Type B pancreatic cell (in vitro differentiated cells): ENCODE results near the gene SKIC8. TPM values are rescaled to one million over a fixed set of nuclear protein-coding genes. Genes with fewer than 3 reads are reported as not detected.

Source experiments
- DNase-seq: peaks from one replicate; pipeline ENCODE4 v3.0.0; 2021; ENCODE audit warnings: mixed read lengths; ENCODE audit not compliant: unreplicated experiment; ENCODE audit errors: extremely low spot score
- H3K27ac Mint-ChIP-seq: 2 replicates; pipeline ENCODE4 v1.8.0; 2021; ENCODE audit warnings: mild to moderate bottlenecking, mixed read lengths
- H3K27me3 Mint-ChIP-seq: 2 replicates; pipeline ENCODE4 v1.8.0; 2021; ENCODE audit warnings: mixed read lengths
- H3K36me3 Mint-ChIP-seq: 2 replicates; pipeline ENCODE4 v1.8.0; 2021; ENCODE audit warnings: mixed read lengths
- H3K4me1 Mint-ChIP-seq: one replicate; pipeline ENCODE4 v1.8.0; 2021; ENCODE audit warnings: mixed read lengths; ENCODE audit not compliant: unreplicated experiment
- H3K4me3 Mint-ChIP-seq: 2 replicates; pipeline ENCODE4 v1.8.0; 2021; ENCODE audit warnings: mild to moderate bottlenecking, mixed read lengths
- H3K9me3 Mint-ChIP-seq: 2 replicates; pipeline ENCODE4 v1.8.0; 2021; ENCODE audit warnings: mixed read lengths
- CTCF ChIP-seq: fragments of 200-600 bp; sonication (generic); conservative IDR thresholded peaks from 2 replicates; pipeline ENCODE4 v1.5.0; 2021; ENCODE audit warnings: antibody characterized with exemption, mild to moderate bottlenecking
- total RNA-seq: library from RNA; stranded (reverse); gene quantifications from 2 replicates; pipeline ENCODE4 v1.2.1, GENCODE V29; 2021; ENCODE audit warnings: low replicate concordance

Gene SKIC8
- total RNA-seq, 1 donor from 2014 or later: 54.4 TPM

GRCh38 chr15:78260489-78260888 lies 38.9 kb downstream of the SKIC8 start:
- Mint-ChIP-seq H3K4me3 (no peak overlapping the region), H3K9me3 (no peaks in the 10 kb centered on the region), H3K27me3 (no peaks in the 10 kb centered on the region), H3K4me1 (peaks cover 4% of the 10 kb centered on the region), H3K36me3 (no peaks in the 10 kb centered on the region), H3K27ac (no peak overlapping the region)
- DNase-seq: no peak
- TF ChIP-seq CTCF: no peak

- Mint-ChIP-seq H3K27ac (no peak overlapping the region), H3K36me3 (no peaks in the 10 kb centered on the region), H3K4me3 (no peak overlapping the region), H3K27me3 (no peaks in the 10 kb centered on the region), H3K9me3 (no peaks in the 10 kb centered on the region), H3K4me1 (peaks cover 4% of the 10 kb centered on the region)
- no peak for DNase-seq
- no peak for TF ChIP-seq CTCF
These were observed 40.2 kb downstream of the SKIC8 start for GRCh38 chr15:78259232-78259631.

DNA sequence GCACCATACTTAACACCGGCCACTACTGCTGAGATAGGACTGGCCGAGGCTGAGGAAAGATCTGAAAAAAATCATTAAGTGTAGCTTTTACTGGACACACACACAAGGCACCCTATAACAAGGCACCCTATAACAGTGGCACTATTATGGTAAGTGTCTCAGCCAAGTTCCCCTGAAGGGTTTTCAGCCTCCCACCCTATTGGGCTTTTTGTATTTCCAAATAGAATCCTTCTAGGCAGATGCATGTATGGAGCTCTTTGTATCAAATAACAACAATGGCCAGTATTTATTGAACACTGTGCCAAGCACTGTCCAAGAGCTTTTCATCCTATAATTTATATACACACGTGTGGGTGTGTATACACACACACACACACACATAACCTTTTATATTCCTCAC lies 41.7 kb downstream of the SKIC8 start:
- TF ChIP-seq CTCF: no peak
- Mint-ChIP-seq H3K9me3 (no peaks in the 10 kb centered on the region), H3K27ac (no peak overlapping the region), H3K4me3 (no peak overlapping the region), H3K27me3 (no peaks in the 10 kb centered on the region), H3K4me1 (peaks cover 4% of the 10 kb centered on the region), H3K36me3 (no peaks in the 10 kb centered on the region)
- no peak for DNase-seq

- H3K27me3 Mint-ChIP-seq: no peaks in the 10 kb centered on the region
- no peaks in the 10 kb centered on the region for H3K9me3 Mint-ChIP-seq
- no peak for TF ChIP-seq CTCF
- H3K36me3 Mint-ChIP-seq: no peaks in the 10 kb centered on the region
- peaks cover 4% of the 10 kb centered on the region for H3K4me1 Mint-ChIP-seq
- H3K4me3 Mint-ChIP-seq: no peak overlapping the region
- DNase-seq: no peak
- no peak overlapping the region for H3K27ac Mint-ChIP-seq
These were observed 43.4 kb downstream of the SKIC8 start for GRCh38 chr15:78256044-78256437.

DNA sequence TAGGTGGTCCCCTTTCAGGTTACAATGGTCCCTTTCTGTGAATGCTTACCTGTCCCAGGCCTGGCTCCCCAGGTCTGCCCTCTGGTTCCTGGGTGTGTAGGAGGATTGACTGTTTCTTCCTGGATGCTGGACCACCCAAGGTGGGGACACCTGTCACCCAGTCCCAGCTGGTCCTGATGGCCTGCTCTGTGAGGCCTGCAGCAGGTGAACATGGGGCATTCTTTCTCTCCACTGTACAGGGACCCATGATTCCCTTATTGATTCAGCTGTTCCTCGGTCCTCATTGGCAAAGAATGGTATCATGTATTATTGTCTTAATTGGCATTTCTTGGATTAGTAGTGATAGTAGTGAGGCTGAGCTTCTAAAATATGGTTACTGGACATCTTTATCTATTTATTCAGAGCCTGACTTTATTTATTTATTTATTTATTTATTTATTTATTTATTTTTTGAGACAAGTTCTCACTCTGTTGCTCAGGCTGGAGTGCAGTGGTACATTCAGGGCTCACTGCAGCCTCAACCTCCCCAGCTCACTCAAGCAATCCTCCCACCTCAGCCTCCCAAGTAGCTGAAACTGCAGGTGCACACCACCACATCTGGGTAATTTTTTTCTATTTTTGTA lies 43.9 kb downstream of the SKIC8 start:
- Mint-ChIP-seq H3K36me3 (no peaks in the 10 kb centered on the region), H3K4me3 (no peak overlapping the region), H3K27me3 (no peaks in the 10 kb centered on the region), H3K9me3 (no peaks in the 10 kb centered on the region), H3K4me1 (peaks cover 4% of the 10 kb centered on the region), H3K27ac (no peak overlapping the region)
- no peak for DNase-seq
- no peak for TF ChIP-seq CTCF

DNA sequence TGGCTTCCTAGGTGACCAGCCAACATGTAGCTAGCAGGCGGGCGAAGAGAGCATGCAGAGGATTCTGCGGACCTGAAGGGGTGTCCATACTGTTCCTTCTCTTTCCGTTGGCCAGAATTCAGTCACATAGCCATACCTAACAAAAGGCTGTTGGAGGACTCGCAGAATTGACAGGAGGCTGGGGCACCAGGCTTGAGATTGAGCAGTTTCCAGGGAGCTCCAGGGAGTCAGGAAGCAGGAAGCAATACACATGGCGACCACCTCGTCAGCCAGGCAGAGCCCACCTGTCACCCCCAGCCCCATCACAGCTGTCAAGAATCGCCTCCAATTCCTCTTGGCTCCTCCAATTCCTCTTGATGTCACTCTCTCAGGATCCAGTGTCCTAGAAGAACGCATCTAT lies 48.3 kb downstream of the SKIC8 start:
- Mint-ChIP-seq H3K4me1 (no peaks in the 10 kb centered on the region), H3K4me3 (no peak overlapping the region), H3K36me3 (no peaks in the 10 kb centered on the region), H3K27ac (no peak overlapping the region), H3K9me3 (no peaks in the 10 kb centered on the region), H3K27me3 (peaks cover 4% of the 10 kb centered on the region)
- TF ChIP-seq CTCF: no peak
- DNase-seq: no peak
